GM19035 (cell line): ENCODE measurements around the gene TRPC4AP.
"Not testable (repeated sequence)": the region's sequence is repeated elsewhere in the genome, so short reads cannot be mapped to it uniquely, and the experiment has no call there.

Source experiments
- ATAC-seq: cut with Tn5 transposase; IDR thresholded peaks from one replicate; pipeline ENCODE4 v1.9.1; 2021; ENCODE audit not compliant: unreplicated experiment

The TRPC4AP gene

DNA sequence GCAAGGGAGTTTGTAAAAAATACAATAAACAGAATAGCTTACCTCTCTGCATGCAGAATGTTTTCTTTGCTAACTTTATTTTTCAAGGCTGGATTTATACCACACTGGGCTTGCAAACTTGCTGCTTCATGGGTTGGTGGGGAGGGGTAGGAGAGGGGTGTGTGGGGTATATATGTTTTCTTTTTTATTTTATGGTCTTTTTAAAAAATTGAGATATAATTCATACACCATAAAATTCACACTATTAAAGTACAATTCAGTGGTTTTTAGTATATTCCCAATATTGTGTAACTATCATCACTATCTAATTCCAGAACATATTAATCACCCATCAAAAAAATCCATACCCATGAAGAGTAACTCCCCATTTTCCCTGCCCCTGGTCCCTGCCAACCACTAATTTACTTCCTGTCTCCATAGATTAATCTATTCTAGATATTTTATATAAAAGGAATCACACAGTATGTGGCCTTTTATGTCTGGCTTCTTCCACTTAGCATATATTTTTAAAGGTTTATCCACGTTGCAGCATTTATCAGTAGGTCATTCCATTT lies 14.3 kb upstream of the TRPC4AP start:
- ATAC-seq, result no peak

- ATAC-seq, result no peak
These were observed 12.2 kb upstream of the TRPC4AP start for GRCh38 chr20:35104685-35105295.

DNA sequence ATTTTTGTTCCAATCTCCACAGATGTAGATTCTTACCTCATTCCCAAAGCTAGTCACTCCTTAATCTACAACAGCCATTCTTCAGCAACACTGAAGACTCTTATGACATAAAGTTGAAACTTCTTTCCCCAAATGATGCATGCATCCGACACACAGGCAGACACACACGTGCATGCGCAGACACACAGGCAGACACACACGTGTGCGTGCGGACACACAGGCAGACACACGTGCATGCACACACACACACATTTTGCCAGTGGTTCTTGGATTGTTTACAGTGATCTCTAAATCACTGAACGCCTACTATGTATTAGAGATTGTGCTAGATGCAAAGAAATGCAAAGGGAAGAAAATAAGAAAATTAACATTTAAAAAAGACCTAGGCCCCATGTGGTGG lies 9.0 kb upstream of the TRPC4AP start:
- ATAC-seq, result no peak

GRCh38 chr20:35093267-35093884 lies 769 bp upstream of the TRPC4AP start:
- no peak for ATAC-seq

DNA sequence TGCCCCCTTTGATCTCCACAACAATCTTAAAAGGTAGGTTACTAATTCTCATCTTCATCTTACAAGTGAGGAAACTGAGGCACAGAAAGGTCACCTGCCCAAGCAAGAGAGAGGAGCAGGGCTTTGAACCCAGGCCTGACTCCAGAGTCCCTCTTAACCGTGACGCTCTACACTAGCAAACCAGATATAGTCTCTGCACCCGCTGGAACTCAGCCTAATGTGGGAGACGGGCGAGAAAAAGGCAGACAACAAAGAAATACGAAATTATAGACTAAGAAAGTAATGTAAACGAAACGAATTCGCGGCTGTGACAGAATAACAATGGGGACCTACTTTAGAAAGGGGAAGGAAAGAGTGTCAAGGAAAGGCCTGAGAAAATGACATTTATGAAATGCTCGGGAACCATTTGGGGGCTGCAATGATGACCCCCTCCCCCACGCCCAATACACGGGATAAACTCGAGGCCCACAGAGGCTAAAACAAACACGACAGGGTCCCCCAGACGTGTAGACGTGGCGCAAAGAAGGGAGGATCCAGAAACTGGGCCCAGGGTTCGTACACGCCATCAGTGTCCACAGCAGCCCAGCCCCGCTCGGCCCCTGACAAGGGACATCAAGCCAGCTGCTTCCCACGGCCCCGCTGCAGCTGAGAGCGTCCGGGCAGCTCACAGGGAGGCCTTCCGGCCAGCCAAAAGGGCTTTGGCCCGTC lies 637 bp downstream of the TRPC4AP start:
- peak; percentile 18 for ATAC-seq

DNA sequence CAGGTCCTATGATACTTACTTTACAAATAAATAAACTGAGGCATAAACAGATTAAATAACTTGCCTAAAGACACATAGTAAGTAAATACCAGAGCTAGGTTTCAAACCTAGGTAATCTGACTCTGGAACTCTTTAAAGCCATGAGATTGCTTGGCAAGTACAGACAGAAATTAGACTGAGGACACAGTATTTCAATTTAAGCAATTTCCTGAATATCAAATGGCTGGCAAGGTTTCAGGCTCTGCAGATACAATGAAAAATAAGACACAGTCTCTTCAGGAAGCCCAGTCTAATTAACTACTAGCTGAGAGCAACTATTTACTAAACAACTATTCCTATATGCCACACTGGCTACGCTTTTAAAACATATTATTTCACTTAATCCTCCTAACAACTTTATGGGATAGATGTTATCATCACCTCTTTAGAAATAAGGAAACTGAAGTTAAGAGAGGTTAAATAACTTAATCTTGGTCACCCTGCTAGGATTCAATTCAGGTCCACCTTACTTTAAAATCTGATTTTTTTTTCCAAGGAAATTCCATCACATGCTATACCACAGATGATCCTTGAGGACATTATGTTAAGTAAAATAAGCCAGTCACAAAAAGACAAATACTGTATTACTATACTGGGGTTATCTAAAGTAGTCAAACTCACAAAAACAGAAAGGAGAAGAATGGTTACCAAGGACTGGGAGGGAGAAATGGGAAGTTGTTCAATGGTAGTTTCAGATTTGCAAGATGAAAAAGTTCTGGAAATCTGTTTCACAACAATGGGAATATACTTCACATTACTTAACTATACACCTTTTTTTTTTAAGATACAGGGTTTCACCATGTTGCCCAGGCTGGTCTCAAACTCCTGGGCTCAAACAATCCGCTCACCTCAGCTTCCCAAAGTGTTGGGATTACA lies 4.1 kb downstream of the TRPC4AP start:
- no peak for ATAC-seq

DNA sequence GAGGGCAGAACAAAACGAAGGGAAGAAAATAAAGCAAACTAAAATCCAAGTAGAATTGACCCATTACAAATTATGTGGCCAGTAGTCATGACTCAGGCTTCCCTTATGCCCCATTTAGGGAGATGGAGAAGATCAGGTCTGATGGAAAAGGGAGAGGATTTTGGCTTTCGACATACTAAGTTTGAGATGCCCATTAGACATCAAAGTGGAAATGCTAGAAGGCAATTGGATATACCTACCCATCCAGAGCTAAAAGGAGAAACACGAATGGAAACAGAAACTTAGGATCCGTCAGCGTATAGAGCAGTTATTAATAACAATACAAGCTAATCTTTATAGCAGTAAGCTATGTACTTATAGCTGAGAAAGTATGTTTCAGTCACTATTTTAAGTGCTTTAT lies 4.8 kb downstream of the TRPC4AP start:
- no peak for ATAC-seq

DNA sequence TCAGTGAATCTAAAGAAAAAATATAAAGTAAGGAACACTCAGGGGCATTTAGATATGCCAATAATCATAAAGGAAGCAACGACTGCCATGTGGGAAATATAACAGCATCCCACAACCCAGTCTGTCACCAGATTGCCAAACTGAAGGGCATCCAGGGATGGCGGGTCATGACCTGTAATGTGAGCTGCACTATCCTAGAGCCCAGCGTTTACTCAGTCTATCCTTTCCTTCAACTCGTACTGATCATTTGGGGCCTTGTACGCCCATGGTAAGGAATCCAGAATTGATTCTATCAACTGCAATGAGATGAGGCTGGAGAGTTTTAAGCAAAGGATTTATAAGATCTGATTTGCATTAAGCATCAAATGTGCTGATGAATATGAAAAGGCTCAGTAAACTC lies 5.3 kb downstream of the TRPC4AP start:
- ATAC-seq, result no peak

GRCh38 chr20:35085477-35086225 lies 7.0 kb downstream of the TRPC4AP start:
- ATAC-seq, result no peak

- ATAC-seq, result no peak
These were observed 7.6 kb downstream of the TRPC4AP start for GRCh38 chr20:35084998-35085397.

GRCh38 chr20:35080348-35080642 lies 12.3 kb downstream of the TRPC4AP start:
- not testable (repeated sequence) for ATAC-seq

- no peak for ATAC-seq
These were observed 12.9 kb downstream of the TRPC4AP start for GRCh38 chr20:35079472-35080347.

DNA sequence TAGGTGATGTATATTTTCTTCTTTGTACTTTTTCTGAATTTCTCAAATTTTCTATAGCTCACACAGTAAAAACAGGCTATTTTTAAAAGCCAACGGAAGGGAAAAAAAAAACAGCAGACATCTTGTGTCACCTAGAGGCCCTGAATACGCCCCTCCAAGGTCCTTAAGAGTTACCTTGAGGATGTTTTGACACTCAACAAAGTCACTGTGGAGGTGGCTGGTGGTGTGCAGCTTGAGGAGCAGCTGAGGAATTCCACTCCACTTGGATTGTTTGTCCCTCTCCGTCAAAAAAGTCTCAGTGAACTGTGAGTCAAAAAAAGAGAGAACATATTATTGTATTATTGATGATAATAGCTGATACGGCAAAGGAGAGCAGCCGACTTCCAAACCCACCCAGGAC lies 14.7 kb downstream of the TRPC4AP start:
- ATAC-seq, result no peak

DNA sequence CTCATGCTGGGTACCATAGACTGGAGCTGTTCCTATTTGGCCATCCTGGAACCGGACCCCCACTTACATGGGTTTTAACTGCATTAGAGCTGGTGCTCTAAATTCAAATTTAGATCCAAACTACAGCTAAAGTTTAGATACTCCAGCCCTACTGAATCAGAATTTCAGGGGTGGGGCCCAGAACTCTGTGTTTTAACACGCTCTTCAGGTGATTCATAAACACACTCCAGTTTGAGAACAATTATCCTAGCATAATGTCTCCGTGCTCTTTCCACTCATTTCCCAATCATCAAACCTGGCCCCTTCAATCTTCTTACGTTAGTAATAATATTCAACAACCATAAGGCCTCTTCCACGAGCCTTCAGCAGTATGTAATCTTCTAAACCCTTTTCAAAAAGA lies 15.3 kb downstream of the TRPC4AP start:
- no peak for ATAC-seq

- not testable (repeated sequence) for ATAC-seq
These were observed 21.0 kb downstream of the TRPC4AP start for GRCh38 chr20:35071436-35072153.

DNA sequence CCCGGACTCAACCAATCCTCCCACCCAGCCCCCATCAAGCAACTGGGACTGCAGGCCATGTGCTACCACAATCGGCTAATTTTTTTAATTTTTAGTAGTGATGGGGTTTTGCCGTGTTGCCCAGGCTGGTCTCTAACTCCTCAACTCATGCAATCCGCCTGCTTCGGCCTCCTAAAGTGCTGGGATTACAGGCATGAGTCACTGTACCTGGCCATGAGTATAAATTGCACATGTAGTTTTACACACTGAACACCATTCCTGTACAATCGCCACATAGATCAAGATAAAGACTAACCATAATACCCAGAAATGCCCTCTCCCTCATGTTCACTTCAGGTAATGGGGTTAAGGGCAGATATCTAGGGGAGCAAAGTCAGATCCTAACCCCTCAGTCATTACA lies 26.4 kb downstream of the TRPC4AP start:
- ATAC-seq, result no peak

- no peak for ATAC-seq
These were observed 27.4 kb downstream of the TRPC4AP start for GRCh38 chr20:35065181-35065580.

DNA sequence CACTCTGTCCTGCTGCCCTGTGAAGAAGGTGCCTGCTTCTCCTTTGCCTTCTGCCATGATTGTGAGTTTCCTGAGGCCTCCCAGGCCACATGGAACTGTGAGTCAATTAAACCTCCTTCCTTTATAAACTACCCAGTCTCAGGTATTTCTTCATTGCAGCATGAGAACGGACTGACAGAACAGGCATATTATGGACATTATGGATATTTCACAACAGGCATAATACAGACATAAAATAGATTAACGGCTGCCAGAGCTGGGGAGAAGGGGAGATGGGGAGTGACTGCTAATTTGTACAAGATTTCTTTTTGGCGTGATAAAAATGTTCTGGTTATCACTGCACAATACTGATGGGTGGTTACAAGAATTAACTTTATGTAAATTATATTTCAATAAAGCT lies 29.4 kb downstream of the TRPC4AP start:
- ATAC-seq, result no peak

GRCh38 chr20:35062478-35062877 lies 30.1 kb downstream of the TRPC4AP start:
- no peak for ATAC-seq
